Stimulated activated CD8-positive, alpha-beta memory T cell treated with anti-CD3 and anti-CD28 coated beads, Interleukin-12 subunit alpha, Interleukin-12 subunit beta, amount 100 ng/mL, for 1 hour (primary cell): ENCODE data around the gene KRTAP5-1.

Experiments
- DNase-seq: peaks from one replicate; pipeline ENCODE4 v3.0.0-alpha.2; 2020; ENCODE audit warnings: low read depth

KRTAP5-1 gene

DNA sequence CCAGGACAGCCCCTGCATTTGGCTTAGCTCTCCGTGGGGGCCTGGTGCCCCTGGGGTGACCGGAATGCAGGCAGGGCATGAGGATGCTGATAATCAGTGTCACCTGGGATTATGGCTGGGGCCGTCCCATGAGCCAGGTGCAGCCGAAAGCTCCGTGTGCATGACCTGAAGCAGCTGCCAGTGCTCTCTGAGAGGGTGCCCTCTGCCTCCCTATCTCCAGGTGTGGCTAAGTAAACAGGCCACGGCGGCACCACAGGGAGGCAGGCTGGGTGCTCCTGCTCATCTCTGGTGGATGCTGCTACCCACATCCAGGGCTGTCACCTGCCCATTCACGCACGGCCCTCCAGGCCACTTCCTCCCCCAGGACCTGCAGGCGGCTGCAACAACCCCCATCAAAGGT lies 42.8 kb downstream of the KRTAP5-1 start:
- no peak for DNase-seq

GRCh38 chr11:1541474-1542204 lies 43.4 kb downstream of the KRTAP5-1 start:
- DNase-seq = no peak

DNA sequence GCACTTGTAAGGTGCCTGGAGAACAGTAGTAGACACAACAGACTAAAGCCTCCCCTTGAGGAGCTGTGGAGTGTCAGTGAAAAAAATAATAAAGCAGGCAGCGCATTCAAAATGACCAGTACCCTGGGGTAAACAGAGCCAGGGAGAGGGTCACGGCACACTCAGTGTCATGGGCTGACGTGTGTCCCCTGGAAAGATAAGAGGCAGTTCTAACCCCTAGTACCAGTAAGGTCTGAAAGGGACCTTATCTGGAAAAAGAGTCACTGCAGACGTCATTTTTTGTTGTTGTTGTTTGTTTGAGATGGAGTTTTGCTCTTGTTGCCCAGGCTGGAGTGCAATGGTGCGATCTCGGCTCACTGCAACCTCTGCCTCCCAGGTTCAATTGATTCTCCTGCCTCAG lies 45.0 kb downstream of the KRTAP5-1 start:
- DNase-seq = no peak

DNA sequence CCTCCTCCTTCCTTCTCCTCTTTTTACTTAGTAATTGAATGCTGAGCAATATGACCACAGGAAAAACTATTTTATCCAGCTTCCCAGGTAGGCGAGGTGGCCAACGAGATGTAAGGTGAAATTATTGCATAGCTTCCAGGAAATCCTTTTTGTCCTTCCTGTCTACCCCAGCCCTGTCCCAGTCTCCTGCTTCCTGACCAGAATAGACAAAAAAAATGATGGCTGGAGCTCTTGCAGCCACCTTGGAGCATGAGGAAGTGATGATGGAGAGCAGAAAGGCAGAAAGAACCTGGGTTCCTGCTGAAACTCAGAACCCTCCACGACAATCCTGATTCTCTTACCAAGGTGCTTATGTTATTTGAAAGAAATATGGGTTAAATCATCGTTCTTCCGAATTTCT lies 46.9 kb downstream of the KRTAP5-1 start:
- DNase-seq = no peak

- DNase-seq = no peak
These were observed 48.8 kb downstream of the KRTAP5-1 start for GRCh38 chr11:1536065-1536843.

DNA sequence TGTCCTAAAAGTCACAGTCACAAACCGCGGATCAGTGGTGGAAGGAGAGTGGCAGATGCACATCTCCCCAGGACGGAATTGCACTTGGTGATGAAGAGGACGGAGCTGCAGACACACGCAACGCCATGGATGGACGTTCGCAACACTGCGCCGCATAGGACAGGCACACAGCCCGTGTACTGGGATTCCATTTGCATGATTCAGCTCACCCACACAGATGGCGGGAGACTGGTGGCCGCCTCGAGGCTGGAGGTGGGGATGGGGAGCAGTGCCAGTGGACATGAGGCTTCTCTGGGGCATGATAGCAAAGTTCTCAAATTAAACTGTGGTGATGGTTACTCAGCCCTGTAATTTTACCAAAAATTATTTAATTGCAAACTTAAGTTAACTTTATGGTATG lies 50.4 kb downstream of the KRTAP5-1 start:
- DNase-seq = no peak
